MM.1S (cell line): Measurements from ENCODE around the gene RCN1.

ENCODE experiments used
- CTCF ChIP-seq: fragments of 300-600 bp; sonication (generic); IDR thresholded peaks from 2 replicates; pipeline ENCODE4 v1.5.1; 2016; ENCODE audit warnings: antibody characterized with exemption, low read length, mixed read lengths
- EZH2 ChIP-seq: fragments of 300-600 bp; sonication (generic); optimal IDR thresholded peaks from 2 replicates; pipeline ENCODE3; 2017; ENCODE audit warnings: low read depth, mild to moderate bottlenecking, antibody characterized with exemption, low read length, mixed read lengths

- TF ChIP-seq CTCF (no peak), EZH2 (no peak)
These were observed 61.3 kb downstream of the RCN1 start for GRCh38 chr11:32152216-32152615.
